ENCODE measurements around the gene FICD. TPM values are rescaled to one million over a fixed set of nuclear protein-coding genes. Genes with fewer than 3 reads are reported as not detected.

FICD gene
- total and polyA plus RNA-seq, 2 of the 13 experiments (the other 11 are each of a cell fraction or from before 2014, with no cell fraction given) = 0.99 to 3.0 TPM

DNA sequence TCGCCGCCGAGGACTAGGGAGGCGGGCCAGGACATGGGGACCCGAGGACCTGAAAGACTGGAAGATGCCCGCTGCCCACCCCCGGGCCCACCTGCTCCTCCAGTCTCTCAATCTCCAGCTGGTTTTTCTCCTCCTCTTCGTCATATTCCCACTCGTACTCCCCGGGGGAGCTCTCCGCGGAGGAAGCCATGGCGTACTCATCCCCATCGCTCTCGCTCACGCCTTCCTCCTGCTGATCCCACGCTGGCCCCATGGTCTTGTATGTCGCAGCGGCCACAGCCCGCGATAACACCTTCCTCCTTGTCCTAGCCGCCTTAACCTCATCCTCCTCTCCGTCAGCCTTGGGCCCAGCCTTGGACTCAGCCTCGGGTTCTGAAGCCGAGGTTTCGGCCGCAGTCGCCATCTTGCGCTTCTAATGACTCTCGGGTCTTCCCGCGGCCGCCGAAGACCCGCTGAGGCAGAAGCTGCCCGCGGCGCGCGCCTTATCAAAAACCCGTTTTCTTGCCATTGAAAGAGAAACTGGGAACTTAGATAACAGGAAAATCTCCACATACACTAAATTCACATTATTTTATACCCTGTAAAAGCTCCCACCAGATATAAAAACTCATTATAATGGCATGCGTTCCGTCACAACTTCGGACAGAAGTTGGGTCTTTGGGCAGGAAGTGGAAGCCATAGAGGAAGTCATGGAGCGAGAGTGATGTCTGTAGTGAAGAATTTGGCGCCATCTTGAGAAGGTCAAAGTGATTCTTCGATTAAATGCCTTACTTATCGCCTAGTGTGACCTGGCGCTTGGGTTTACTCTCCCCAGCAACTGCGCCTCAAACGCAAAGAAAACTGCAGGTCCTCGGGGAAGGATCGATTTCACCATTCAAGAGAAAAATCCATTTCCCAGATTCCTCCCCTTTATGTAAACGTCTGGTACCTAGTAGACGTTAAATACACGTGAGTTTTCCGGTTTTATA, 46.0 kb downstream of the FICD start, which contains the start of gene SART3 (continued):
- TF ChIP-seq HNRNPK (IDR thresholded peaks at IDR 0.05; ENCODE audit: low read depth, low read length, poor library complexity, severe bottlenecking) (no peak), KDM2A (CRISPR knock-in tag; IDR thresholded peaks at IDR 0.05; ENCODE audit: borderline replicate concordance, low read depth) (peak; percentile 82), FOXC1 (CRISPR knock-in tag; IDR thresholded peaks at IDR 0.05; ENCODE audit: borderline replicate concordance) (0 out of 2 replicates have a peak, but pooled peaks have one; percentile 43), SPEN (CRISPR knock-in tag; IDR thresholded peaks at IDR 0.05; ENCODE audit: low read depth) (peak; percentile 62; the same call in 1 of the 2 replicates), AKAP8 (CRISPR knock-in tag; IDR thresholded peaks at IDR 0.05) (no peak), ZNF816 (CRISPR knock-in tag; IDR thresholded peaks at IDR 0.05; ENCODE audit: borderline replicate concordance) (no peak), ATAD3A (CRISPR knock-in tag; IDR thresholded peaks at IDR 0.05) (no peak), ZNF839 (CRISPR knock-in tag; IDR thresholded peaks at IDR 0.05; ENCODE audit: borderline replicate concordance) (no peak), RFXAP (CRISPR knock-in tag; IDR thresholded peaks at IDR 0.05; ENCODE audit: borderline replicate concordance) (peak; percentile 37; the same call in 1 of the 2 replicates), ZNF790 (CRISPR knock-in tag; IDR thresholded peaks at IDR 0.05; ENCODE audit: borderline replicate concordance) (no peak)
- TF ChIP-seq, protein P1, sequence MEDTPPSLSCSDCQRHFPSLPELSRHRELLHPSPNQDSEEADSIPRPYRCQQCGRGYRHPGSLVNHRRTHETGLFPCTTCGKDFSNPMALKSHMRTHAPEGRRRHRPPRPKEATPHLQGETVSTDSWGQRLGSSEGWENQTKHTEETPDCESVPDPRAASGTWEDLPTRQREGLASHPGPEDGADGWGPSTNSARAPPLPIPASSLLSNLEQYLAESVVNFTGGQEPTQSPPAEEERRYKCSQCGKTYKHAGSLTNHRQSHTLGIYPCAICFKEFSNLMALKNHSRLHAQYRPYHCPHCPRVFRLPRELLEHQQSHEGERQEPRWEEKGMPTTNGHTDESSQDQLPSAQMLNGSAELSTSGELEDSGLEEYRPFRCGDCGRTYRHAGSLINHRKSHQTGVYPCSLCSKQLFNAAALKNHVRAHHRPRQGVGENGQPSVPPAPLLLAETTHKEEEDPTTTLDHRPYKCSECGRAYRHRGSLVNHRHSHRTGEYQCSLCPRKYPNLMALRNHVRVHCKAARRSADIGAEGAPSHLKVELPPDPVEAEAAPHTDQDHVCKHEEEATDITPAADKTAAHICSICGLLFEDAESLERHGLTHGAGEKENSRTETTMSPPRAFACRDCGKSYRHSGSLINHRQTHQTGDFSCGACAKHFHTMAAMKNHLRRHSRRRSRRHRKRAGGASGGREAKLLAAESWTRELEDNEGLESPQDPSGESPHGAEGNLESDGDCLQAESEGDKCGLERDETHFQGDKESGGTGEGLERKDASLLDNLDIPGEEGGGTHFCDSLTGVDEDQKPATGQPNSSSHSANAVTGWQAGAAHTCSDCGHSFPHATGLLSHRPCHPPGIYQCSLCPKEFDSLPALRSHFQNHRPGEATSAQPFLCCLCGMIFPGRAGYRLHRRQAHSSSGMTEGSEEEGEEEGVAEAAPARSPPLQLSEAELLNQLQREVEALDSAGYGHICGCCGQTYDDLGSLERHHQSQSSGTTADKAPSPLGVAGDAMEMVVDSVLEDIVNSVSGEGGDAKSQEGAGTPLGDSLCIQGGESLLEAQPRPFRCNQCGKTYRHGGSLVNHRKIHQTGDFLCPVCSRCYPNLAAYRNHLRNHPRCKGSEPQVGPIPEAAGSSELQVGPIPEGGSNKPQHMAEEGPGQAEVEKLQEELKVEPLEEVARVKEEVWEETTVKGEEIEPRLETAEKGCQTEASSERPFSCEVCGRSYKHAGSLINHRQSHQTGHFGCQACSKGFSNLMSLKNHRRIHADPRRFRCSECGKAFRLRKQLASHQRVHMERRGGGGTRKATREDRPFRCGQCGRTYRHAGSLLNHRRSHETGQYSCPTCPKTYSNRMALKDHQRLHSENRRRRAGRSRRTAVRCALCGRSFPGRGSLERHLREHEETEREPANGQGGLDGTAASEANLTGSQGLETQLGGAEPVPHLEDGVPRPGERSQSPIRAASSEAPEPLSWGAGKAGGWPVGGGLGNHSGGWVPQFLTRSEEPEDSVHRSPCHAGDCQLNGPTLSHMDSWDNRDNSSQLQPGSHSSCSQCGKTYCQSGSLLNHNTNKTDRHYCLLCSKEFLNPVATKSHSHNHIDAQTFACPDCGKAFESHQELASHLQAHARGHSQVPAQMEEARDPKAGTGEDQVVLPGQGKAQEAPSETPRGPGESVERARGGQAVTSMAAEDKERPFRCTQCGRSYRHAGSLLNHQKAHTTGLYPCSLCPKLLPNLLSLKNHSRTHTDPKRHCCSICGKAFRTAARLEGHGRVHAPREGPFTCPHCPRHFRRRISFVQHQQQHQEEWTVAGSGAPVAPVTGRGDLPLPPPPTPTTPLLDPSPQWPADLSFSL (CRISPR knock-in tag; IDR thresholded peaks at IDR 0.05) = no peak
- TF ChIP-seq, protein P2, sequence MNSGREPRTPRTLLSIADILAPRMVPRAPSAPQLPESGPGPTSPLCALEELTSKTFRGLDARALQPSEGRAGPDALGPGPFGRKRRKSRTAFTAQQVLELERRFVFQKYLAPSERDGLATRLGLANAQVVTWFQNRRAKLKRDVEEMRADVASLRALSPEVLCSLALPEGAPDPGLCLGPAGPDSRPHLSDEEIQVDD (CRISPR knock-in tag; IDR thresholded peaks at IDR 0.05; ENCODE audit: borderline replicate concordance) = no peak
- TF ChIP-seq, protein P3, sequence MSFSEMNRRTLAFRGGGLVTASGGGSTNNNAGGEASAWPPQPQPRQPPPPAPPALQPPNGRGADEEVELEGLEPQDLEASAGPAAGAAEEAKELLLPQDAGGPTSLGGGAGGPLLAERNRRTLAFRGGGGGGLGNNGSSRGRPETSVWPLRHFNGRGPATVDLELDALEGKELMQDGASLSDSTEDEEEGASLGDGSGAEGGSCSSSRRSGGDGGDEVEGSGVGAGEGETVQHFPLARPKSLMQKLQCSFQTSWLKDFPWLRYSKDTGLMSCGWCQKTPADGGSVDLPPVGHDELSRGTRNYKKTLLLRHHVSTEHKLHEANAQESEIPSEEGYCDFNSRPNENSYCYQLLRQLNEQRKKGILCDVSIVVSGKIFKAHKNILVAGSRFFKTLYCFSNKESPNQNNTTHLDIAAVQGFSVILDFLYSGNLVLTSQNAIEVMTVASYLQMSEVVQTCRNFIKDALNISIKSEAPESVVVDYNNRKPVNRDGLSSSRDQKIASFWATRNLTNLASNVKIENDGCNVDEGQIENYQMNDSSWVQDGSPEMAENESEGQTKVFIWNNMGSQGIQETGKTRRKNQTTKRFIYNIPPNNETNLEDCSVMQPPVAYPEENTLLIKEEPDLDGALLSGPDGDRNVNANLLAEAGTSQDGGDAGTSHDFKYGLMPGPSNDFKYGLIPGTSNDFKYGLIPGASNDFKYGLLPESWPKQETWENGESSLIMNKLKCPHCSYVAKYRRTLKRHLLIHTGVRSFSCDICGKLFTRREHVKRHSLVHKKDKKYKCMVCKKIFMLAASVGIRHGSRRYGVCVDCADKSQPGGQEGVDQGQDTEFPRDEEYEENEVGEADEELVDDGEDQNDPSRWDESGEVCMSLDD (CRISPR knock-in tag; IDR thresholded peaks at IDR 0.05; ENCODE audit: borderline replicate concordance) = no peak
- TF ChIP-seq, protein P4, sequence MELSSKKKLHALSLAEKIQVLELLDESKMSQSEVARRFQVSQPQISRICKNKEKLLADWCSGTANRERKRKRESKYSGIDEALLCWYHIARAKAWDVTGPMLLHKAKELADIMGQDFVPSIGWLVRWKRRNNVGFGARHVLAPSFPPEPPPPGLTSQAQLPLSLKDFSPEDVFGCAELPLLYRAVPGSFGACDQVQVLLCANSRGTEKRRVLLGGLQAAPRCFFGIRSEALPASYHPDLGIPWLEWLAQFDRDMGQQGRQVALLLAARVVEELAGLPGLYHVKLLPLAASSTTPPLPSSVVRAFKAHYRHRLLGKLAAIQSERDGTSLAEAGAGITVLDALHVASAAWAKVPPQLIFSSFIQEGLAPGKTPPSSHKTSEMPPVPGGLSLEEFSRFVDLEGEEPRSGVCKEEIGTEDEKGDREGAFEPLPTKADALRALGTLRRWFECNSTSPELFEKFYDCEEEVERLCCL (CRISPR knock-in tag; IDR thresholded peaks at IDR 0.05; ENCODE audit: borderline replicate concordance) = no peak

Data from HepG2 (cell line).